Smooth muscle cell (in vitro differentiated cells): ENCODE data around the gene C5AR1. TPM values are rescaled to one million over a fixed set of nuclear protein-coding genes. Genes with fewer than 3 reads are reported as not detected.

Experiments used
- DNase-seq: peaks from one replicate; lab custom pipeline; 2025; ENCODE audit not compliant: unreplicated experiment; lab: John Stamatoyannopoulos, UW
- H2AFZ ChIP-seq: fragments of 200-600 bp; sonication (generic); 2 replicates; pipeline ENCODE4 v1.6.0; 2016; ENCODE audit warnings: antibody characterized with exemption, low read depth, mild to moderate bottlenecking
- H3F3A ChIP-seq: fragments of 200-600 bp; sonication (generic); 2 replicates; pipeline ENCODE4 v1.6.0; 2017; ENCODE audit warnings: antibody characterized with exemption, low read depth
- H3K27ac ChIP-seq: fragments of 200-600 bp; sonication (generic); 2 replicates; pipeline ENCODE4 v1.5.1; 2016; ENCODE audit warnings: low read depth, mild to moderate bottlenecking
- H3K27me3 ChIP-seq: fragments of 200-600 bp; sonication (generic); 2 replicates; pipeline ENCODE4 v1.6.1; 2016; ENCODE audit warnings: low read depth, mild to moderate bottlenecking
- H3K36me3 ChIP-seq: fragments of 200-600 bp; sonication (generic); 2 replicates; pipeline ENCODE4 v1.5.1; 2016; ENCODE audit warnings: low read depth
- H3K4me1 ChIP-seq: fragments of 200-600 bp; sonication (generic); 2 replicates; pipeline ENCODE4 v1.5.1; 2016; ENCODE audit warnings: low read depth
- H3K4me2 ChIP-seq: fragments of 200-600 bp; sonication (generic); 2 replicates; pipeline ENCODE4 v1.6.0; 2016; ENCODE audit warnings: mild to moderate bottlenecking
- H3K4me3 ChIP-seq: fragments of 200-600 bp; sonication (generic); 2 replicates; pipeline ENCODE4 v1.5.1; 2016; ENCODE audit warnings: mild to moderate bottlenecking
- H3K79me2 ChIP-seq: fragments of 200-600 bp; sonication (generic); 2 replicates; pipeline ENCODE4 v1.6.0; 2016; ENCODE audit warnings: low read depth, mild to moderate bottlenecking
- H3K9ac ChIP-seq: fragments of 200-600 bp; sonication (generic); 2 replicates; pipeline ENCODE4 v1.6.0; 2016; ENCODE audit warnings: low read depth
- H3K9me3 ChIP-seq: fragments of 200-600 bp; sonication (generic); replicated peaks from 2 replicates; pipeline ENCODE4 v1.5.1; 2016; ENCODE audit warnings: low read depth
- H4K20me1 ChIP-seq: fragments of 200-600 bp; sonication (generic); 2 replicates; pipeline ENCODE4 v1.6.0; 2016; ENCODE audit warnings: low read depth
- CTCF ChIP-seq: fragments of 200-600 bp; sonication (generic); IDR thresholded peaks from 2 replicates; pipeline ENCODE4 v1.5.1; 2017; ENCODE audit warnings: borderline replicate concordance, mild to moderate bottlenecking, antibody characterized with exemption; ENCODE audit not compliant: insufficient read depth, poor library complexity, severe bottlenecking
- WGBS: methylation state at CpG from one replicate; pipeline ENCODE4 v1.1.7; 2016; ENCODE audit warnings: low lambda C conversion rate; 5-methylcytosine and 5-hydroxymethylcytosine counted together
- polyA plus RNA-seq: library from polyadenylated mRNA; unstranded; fragments of >200 nt; fragmentation: Nextera tagmentation; extraction: Ambion mirVana; gene quantifications from 2 replicates; pipeline ENCODE4 v1.2.1, GENCODE V29; 2016
- total RNA-seq: library from RNA; depleted of rRNA; stranded (reverse); fragments of >200 nt; gene quantifications from 2 replicates; pipeline ENCODE4 v1.2.3, GENCODE V29; 2014

The C5AR1 gene
- total and polyA plus RNA-seq, 2 experiments from 2014 or later, result 0.48 to 1.6 TPM

- Histone ChIP-seq H3K9me3 (no peaks in the 10 kb centered on the region), H3K4me1 (no peaks in the 10 kb centered on the region), H3K9ac (no peak overlapping the region), H3K27me3 (no peaks in the 10 kb centered on the region), H3K36me3 (no peaks in the 10 kb centered on the region), H3F3A (no peaks in the 10 kb centered on the region), H3K4me3 (no peak overlapping the region), H3K27ac (no peak overlapping the region), H3K4me2 (no peak overlapping the region), H4K20me1 (no peaks in the 10 kb centered on the region), H3K79me2 (no peaks in the 10 kb centered on the region), H2AFZ (no peak overlapping the region)
- 94% methylated on average over 10 of the region's 10 CpGs for WGBS
- no peak for TF ChIP-seq CTCF
- DNase-seq, result no peak
Observed at GRCh38 chr19:47339196-47339880, 29.7 kb downstream of the C5AR1 start.

GRCh38 chr19:47340477-47341208, 31.0 kb downstream of the C5AR1 start:
- TF ChIP-seq CTCF, result no peak
- H4K20me1 ChIP-seq, result no peaks in the 10 kb centered on the region
- H3K36me3 ChIP-seq, result no peaks in the 10 kb centered on the region
- H3K9ac ChIP-seq, result no peak overlapping the region
- no peak overlapping the region for H3K4me3 ChIP-seq
- H3F3A ChIP-seq, result no peaks in the 10 kb centered on the region
- H3K79me2 ChIP-seq, result no peaks in the 10 kb centered on the region
- H2AFZ ChIP-seq, result no peak overlapping the region
- H3K9me3 ChIP-seq, result no peaks in the 10 kb centered on the region
- DNase-seq, result no peak
- H3K4me2 ChIP-seq, result no peak overlapping the region
- no peak overlapping the region for H3K27ac ChIP-seq
- no peaks in the 10 kb centered on the region for H3K4me1 ChIP-seq
- WGBS, result 96% methylated on average over 29 of the region's 29 CpGs
- no peaks in the 10 kb centered on the region for H3K27me3 ChIP-seq

- H3K4me3 ChIP-seq, result no peak overlapping the region
- no peaks in the 10 kb centered on the region for H3K79me2 ChIP-seq
- no peaks in the 10 kb centered on the region for H3K9me3 ChIP-seq
- H3K27me3 ChIP-seq, result no peaks in the 10 kb centered on the region
- no peaks in the 10 kb centered on the region for H3K4me1 ChIP-seq
- H2AFZ ChIP-seq, result no peak overlapping the region
- 93% methylated on average over 4 of the region's 4 CpGs for WGBS
- no peak for TF ChIP-seq CTCF
- no peaks in the 10 kb centered on the region for H4K20me1 ChIP-seq
- DNase-seq, result no peak
- H3K9ac ChIP-seq, result no peak overlapping the region
- no peak overlapping the region for H3K4me2 ChIP-seq
- H3F3A ChIP-seq, result no peaks in the 10 kb centered on the region
- no peak overlapping the region for H3K27ac ChIP-seq
- H3K36me3 ChIP-seq, result no peaks in the 10 kb centered on the region
Observed at GRCh38 chr19:47341734-47342133, 32.1 kb downstream of the C5AR1 start.
